ENCODE measurements around the gene SAFB.

SAFB gene

DNA sequence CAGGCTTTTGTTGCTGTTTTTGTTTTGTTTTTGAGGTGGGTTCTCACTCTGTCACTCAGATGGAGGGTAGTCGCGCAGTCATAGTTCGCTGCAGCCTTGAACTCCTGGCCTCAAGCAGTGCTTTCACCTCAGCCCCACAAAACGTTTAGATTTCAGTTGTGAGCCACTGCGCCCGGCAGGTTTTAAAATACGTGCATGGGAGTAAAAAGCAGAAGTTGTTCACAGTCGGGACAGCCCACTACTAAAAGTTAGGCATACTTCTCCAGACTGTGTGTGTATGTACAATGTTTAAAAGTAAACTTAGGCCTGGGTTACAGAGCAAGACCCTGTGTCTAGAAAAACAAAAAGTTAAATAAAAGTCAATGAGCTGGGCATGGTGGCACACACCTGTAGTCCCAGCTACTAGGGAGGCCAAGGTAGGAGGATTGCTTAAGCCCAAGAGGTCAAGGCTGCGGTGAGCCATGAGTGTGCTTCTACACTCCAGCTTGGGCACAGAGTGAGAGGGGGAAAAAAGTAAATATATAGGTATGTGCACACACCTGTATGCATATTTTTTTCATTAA lies 6.1 kb downstream of the SAFB start:
- DNase-seq = peak; percentile 8

DNA sequence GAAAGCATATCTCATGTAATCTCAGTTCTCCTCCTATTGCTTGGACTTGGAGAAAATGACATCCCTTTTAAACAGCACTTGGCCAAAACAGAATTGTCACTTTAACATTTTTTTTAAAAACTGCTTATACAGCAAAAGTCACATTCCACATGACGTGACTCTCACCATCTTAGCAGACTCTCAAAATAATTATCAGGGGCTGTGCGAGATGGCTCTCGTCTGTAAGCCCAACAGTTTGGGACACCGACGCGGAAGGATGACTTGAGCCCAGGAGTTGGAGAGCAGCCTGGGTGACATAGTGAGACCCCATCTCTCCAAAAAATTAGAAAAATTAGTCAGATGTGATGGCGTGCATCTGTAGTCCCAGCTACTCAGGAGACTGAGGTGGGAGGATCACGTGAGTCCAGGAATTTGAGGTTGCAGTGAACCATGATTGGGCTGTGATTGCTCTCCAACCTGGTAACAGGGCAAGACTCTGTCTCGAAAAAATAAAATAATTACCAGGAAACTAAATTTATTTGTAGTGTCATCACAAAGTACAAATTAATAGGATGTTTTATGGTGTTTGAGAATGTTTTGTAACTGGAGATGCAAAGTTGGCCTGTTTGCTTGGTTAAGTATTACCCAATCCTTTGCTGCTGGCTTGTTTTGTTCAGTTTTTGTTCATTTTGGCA lies 8.8 kb downstream of the SAFB start:
- DNase-seq = no peak

DNA sequence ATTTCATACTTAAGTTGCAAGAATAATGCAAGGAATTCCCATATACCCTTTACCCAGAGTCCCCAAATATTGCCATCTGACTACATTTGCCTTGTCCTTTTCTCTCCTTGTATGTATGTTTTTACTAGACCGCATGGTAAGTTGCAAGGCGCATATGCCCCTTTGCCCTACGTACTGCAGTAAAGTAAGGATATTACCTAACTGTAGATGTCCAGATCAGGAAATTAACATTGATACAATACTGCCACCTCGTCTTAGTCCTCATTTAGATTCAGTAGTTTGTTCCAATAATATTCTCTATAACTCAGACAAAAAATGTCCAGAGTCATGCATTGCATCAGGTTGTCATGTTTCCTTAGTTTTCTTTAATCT lies 9.3 kb downstream of the SAFB start:
- no peak for DNase-seq

DNA sequence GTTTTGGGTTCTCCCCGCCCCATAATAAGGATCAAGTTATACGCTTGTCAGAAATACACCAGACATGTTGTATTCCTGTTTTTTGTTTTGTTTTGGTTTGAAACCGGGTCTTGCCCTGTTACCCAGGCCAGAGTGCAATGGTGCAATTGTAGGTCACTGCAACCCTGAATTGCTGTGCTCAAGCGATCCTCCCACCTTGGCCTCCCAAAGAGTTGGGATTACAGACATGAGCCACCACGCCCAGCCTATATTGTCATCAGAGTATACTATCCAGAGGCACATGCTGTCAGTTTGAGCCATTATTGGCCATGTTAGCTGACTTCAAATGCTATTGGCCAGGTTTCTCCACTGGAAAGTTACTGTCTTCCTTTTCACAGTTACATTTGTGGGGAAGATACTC lies 9.8 kb downstream of the SAFB start:
- no peak for DNase-seq

DNA sequence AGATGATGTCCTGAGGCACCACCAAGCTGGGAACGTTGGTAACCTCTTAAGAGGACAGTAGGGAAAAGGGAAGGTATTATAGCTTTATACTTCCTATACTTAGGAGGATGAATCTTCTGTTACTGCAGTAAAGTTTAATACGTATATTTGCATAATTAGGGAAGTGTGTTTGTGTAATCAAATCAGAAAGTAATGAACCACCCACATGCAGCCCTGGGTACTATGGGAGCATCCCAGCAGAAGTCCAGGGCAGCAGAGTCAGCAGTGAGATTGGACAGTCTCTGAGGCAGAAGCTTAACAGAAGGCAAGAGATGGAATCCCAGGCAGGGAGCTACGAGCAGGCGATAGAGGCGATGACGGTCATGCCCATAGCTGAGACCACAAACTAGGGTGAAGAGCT lies 12.5 kb downstream of the SAFB start:
- no peak for DNase-seq

DNA sequence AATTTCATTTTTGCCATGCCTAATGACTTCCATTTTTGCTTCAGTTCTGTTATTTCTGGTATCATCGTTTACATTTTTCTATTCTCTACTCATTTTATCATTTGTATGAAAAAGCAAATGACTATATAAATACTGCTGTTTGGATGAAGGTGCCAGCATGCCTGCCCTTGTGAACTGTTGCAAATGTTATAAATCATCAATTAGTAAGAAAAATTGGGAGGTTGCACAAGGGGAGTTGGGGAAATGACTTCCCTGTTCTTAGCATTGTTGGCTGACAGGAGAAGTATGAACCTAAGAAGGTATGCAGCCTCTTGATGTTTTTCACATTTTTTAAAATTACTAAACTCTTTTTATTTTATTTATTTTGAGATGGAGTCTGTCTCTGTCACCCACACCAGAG lies 15.1 kb downstream of the SAFB start:
- no peak for DNase-seq

DNA sequence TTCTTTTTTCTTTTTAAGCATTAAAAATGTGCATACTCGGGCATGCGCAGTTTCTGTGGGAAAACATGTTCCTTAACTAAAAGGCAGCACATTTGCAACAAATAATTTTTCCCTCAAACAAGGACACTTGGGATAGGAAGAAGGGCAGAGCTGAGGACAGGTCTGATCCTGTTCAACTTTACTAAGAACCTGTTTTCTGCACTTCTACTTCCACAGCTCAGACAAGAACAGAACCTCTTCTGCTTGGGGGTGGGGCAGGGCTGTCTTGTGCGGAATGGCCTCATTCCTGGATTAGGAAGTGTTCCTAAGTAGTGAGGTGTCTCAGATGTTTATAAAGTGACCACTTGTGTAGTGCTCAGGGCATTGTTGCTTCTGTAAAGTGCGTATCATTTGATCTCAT lies 18.3 kb downstream of the SAFB start:
- no peak for DNase-seq

DNA sequence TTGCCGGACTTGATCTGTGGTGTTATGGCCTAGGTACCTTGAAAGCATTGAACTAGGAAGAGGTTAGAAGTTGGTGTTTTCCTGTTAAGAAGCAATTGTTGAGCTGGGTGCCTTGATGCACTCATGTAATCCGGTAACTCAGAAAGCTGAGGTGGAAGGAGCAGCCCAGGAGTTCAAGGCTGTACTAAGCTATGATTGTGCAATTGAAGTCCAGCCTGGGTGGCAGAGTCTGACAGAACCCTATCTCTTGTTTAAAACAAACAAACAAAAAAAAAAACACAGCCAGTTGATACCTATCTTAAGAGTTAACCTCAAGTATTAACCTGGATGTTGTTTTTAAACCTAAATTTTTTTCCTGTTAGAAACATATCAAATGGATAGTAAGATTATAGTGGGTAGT lies 19.3 kb downstream of the SAFB start:
- no peak for DNase-seq

DNA sequence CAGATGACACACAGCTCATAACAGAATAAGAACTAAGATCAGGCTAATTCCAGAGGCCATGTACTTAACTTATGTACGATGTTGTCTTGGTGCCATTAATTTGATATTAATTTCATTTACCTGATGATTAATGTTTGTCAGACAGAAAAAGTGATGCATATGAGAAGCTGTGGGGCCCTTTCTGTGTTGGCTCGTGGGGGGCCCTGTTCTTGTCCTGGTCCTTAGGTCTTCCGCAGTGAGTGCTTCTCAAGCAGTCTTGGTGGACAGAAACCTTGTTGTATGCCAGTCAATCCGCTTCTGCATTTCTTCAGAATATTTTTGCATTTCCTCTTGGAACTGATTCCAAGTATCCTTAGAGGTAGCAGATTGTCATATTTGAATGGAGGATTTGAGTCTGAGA lies 20.2 kb downstream of the SAFB start:
- no peak for DNase-seq

DNA sequence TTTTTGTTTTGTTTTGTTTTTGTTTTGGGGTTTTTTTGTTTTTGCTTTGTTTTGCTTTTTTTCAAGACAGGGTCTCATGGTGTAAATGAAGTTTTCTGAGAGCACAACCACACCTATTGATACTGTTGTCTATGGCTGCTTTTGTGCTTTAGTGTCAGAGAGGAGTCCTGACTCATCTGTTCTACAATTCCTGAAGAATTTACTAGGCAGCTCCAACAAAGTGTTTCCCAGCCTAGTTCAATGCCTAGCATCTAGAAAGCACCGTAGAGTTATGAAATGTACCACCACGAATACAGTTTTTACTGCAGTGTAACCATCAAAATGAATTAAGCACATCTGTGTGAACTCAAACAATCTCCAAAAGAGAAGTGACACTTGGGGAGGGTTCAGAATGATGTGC lies 21.2 kb downstream of the SAFB start:
- no peak for DNase-seq

DNA sequence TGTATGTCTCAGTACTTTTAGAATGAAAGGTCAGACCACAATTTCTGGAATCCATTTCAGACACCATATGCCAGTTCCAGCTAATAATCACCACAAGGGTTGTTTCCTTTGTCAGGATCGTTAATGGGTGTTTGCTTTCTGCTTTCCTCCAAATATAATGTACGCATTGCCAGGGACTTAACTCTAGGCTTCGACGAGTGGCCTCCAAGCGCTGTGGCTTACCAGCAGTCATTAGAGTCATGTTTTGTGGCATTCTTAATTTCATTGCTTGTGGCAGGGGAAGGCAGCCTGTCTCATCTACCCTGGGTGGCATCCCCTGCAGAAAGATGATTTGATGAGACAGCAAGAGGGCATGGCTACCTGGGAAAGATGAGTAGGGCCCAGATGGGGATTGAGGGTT lies 22.5 kb downstream of the SAFB start:
- DNase-seq = no peak

DNA sequence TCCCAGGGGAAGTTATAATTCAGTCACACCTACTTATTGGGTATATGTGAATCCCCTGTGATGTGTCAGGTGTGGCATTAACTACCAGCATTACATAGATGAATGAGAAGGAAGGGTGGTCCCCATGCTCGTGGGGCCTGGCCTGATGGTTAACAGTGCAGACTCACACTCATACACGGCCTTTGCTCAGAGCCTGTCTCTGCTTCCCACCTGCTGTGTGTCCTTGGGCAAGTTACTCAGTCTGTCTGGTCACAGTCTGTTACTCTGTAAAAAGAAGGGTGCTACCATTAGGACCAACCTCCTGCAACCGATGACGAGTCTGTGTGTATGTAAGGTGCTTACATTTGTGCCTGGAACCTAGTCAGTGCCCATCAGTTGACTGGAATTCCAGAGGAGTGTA lies 23.8 kb downstream of the SAFB start:
- no peak for DNase-seq

DNA sequence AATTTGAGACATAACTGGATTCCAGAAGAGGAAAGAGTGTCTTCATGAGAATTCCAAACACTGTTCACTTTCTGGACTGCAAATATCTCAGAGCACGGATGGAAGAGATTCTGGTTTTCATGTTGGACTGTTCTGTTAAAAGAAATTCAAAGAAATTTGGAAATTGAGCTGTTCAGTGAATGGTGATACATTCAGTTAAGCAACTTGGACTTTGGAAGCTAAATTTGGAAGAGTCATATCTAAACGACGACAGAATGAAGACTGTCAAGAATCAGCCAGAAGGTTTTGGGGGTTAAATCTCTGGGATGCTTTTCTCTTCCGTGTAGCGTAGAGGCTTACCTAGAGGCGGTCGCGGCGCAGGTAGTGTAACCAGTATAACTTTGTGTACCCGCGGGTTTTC lies 25.6 kb downstream of the SAFB start:
- no peak for DNase-seq

DNA sequence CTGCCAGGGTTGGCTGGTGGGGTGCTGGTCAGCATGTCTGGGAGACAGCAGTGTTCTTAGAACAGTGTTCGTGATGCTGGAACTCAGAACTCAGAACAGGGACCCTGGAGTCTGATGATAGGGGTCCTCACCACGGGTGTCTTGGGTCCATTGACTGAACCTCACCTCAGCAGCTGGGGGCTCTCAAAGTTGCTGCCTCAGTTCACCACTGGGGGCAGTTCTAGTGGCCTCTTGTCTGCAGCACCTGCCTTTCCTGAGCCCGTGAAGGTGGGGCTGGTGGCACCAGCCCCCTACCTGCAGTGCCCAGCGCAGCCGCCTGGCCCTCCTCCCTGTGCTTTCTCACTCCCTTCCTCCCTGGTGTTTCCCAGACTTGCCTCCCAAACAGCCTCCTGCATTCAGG lies 28.5 kb downstream of the SAFB start:
- DNase-seq = no peak

DNA sequence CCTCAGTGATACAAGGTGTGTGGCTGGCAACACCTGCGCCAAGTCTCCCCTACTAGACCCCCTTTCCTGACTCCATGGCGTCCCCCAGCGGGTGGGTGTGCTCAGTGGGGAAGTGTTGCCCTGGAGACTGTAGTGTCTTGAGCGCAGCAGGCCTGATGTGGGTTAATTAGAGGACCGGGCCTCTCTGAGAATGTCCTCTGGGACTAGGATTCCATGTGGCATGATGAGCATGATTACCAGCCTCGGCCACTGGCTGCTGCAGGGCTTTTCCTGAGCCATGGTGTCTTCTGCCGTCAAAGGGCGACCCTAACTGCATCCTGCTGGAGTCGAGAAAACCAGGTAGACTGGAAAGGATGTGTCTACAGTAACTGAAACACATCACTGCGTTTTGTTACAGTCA lies 29.4 kb downstream of the SAFB start:
- no peak for DNase-seq

DNA sequence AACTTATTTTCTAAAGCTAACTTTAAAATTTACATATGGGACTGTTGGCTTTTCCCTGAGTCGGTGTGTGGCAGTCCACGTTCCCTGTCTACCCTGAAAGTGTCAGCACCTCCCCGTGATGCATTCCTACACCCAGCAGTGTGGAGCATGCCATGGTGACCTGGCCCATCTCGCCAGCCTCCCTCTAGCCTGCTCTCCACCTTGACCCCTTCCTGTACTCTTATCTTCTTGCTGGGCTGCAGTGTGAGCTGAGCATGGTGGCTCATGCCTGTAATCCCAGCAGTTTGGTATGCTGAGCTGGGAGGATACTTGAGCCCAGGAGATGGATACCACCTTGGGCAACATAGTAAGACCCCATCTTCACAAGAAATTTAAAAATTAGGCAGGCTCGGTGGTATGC lies 32.0 kb downstream of the SAFB start:
- DNase-seq = no peak

DNA sequence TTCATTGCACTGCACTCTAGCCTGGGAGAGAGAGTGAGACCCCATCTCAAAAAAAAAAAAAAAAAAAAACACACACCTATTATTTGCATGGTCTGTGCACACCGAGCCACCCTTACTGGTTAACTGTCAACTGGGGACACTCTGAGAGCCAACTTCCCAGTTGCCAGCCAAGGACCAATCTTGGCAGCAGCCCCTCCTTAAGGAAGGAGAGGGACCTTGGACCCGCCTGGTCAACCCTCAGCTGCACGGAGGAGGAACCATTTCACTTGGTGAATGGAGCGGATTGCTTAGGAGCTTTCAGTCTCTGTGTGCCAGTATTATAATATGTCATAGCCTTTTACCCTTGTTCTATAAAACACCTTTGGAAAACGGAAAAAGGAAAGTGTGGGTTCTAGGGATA lies 32.5 kb downstream of the SAFB start:
- no peak for DNase-seq

DNA sequence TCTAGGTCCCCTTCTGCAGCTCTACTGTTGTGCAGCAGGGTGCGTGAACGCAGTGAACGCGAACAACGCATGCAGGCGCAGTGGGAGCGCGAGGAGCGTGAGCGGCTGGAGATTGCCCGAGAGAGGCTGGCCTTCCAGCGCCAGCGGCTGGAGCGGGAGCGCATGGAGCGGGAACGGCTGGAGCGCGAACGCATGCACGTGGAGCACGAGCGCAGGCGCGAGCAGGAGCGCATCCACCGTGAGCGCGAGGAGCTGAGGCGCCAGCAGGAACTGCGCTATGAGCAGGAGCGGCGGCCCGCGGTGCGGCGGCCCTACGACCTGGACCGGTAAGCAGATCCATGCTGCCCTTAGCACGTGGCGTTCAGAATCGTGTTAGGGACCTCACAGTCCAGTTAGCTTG lies 38.6 kb downstream of the SAFB start:
- no peak for DNase-seq

DNA sequence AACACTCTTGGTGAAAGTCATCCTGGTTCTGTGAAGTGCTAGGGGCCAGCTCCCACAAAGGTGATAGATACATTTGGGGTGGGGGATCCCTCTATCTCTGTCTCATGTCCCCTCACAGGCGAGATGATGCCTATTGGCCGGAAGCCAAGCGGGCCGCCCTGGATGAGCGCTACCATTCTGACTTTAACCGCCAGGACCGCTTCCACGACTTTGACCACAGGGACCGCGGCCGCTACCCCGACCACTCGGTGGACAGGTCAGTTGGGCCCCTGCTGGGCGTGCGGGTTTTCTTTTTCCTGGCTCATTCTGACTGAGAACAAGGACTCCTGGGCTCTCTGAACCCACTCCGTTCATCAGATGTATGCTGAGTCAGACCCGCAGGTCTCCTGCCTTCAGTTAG lies 41.0 kb downstream of the SAFB start:
- no peak for DNase-seq

DNA sequence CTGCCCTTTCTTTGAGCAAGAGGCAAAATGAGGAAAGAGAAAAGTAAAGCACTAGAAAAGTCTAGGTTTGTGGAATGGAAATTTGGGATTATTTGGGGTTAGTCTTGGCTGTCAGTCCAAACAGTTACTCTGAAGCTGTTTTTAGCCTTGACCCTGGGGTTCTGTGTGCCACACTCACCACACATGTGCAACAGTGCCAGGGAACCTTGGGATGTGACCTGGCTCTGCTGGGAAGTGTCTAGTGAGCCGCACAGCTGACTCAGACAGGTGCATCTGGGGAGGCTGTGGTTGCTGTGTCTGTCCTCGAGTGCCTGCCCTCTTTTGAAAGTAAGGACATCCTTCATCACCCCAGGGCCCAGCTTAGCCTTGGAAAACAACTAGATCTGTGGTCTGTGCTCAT lies 41.6 kb downstream of the SAFB start:
- no peak for DNase-seq

DNA sequence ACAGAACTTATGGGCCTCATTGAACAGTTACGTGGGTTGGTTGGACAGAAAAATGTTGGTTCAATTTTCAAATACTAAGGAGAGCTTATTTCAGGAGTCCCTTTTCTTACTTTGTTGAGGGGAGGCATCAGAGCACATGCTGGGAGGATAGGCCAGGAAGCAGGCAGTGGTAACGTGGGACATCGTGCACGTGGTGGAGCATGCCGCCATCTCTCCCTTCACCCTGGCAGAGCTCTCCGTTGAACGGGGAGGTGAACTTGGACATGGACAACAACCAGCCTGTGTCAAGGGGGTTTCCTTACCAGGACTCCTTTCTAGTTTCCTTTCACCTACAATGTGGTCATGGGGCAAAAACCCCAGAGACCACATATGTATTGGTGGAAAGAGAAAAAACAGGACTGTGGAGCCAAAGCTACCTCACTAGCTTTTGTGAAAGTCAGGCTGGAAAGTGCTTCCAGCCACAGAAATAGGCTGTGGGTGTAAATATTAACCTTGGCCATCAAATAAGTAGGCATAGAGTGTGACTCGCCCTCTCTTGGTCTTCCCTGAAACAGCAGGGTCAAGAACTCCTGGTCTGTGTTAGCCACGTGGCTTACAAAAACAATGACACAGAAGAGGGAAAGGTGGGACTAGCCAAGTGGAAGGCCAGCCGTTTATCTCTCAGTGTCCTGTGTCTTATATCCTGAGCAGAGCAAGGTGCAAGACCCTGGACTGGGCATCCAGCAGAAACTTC lies 43.1 kb downstream of the SAFB start:
- no peak for DNase-seq

DNA sequence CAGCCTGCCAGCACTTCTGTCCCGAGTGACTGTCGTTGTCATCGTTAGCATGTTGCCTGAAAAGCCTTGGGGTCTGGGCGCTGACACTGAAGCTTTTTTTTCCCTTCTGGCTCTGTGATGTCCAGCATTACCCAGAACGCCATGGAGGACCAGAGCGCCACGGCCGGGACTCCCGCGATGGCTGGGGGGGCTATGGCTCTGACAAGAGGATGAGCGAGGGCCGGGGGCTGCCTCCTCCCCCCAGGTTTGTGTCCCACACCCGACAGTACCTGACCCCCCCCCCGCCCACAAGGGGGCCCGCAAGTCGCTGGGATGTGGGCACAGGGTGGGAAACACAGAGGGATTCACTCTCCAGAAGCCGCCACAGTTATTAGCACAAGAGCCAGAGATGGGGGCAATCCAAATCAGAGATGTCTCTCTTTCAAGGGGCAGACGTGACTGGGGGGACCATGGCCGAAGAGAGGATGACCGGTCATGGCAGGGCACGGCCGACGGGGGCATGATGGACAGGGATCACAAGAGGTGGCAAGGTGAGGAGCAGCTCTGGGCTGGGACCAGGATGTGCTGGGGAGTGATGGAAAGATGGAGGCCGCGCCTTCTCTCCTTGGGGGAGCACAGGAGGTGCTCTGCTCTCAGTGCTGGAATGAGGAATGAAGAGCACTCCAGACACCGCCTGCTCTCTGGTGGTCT lies 44.2 kb downstream of the SAFB start:
- DNase-seq = no peak

DNA sequence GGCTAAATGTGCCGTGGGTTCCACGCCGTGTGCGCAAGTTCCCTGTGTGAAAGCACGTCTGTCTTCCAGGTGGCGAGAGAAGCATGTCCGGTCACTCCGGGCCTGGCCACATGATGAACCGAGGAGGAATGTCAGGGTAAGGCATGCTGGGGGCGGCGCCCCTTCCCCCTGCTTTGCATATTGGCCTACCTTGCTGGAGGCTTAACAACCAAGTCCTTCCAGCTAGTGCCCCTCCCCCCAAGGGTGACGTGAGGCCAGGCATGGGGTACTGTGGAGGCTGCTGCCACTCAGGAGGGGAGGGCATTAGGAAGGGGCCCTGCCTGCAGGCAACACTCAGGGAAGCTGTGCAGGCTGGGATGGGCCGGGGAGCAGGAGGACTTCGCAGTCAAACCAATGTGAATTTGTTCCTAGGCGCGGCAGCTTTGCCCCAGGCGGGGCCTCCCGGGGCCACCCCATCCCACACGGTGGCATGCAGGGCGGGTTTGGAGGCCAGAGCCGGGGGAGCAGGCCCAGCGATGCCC lies 44.9 kb downstream of the SAFB start:
- no peak for DNase-seq

DNA sequence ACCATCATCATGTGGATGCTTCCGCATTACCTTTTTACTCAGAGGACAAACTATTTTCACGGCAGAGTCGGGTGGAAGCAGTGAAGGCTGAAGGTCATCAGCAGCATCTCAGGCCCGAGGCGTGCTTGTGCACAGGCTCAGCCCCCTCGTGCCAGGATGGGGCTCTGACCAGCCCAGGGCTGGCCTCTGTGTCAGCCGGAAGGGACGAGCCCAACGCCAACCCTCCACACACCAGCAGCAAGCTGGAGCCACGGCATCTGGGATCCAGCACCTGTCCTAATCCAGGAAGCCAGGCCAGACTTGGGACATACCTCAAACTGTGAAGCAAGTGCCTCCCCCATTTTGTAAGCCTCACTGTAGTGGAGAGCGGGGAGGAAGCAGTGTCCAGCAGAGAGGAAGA lies 46.3 kb downstream of the SAFB start:
- no peak for DNase-seq
